IgD-negative memory B cell (primary cell): ENCODE data around the gene C8G. TPM values are rescaled to one million over a fixed set of nuclear protein-coding genes. Genes with fewer than 3 reads are reported as not detected.
A peak's percentile ranks its signal among the peaks of the same experiment; 100 is the strongest.

Source experiments
- H3K27ac Mint-ChIP-seq, 3 donors: one replicate each; pipeline ENCODE4 v1.8.0; 2020 to 2022; ENCODE audit warnings: mild to moderate bottlenecking in 3 of 3, mixed read lengths in 3 of 3, moderate library complexity in 1 of 3
- H3K27me3 Mint-ChIP-seq: one replicate; pipeline ENCODE4 v1.8.0; 2021; ENCODE audit warnings: mixed read lengths
- H3K36me3 Mint-ChIP-seq: one replicate; pipeline ENCODE4 v1.8.0; 2020; ENCODE audit warnings: mild to moderate bottlenecking, mixed read lengths
- H3K4me1 Mint-ChIP-seq, 3 donors: one replicate each; pipeline ENCODE4 v1.8.0; 2020 to 2022; ENCODE audit warnings: mixed read lengths in 3 of 3, mild to moderate bottlenecking in 1 of 3
- H3K4me3 Mint-ChIP-seq, 4 donors: one replicate each; pipeline ENCODE4 v1.8.0; 2020 to 2022; ENCODE audit warnings: mild to moderate bottlenecking in 4 of 4, mixed read lengths in 4 of 4, moderate library complexity in 3 of 4
- H3K9me3 Mint-ChIP-seq, 3 donors: one replicate each; pipeline ENCODE4 v1.8.0; 2020 to 2021; ENCODE audit warnings: mixed read lengths in 3 of 3, mild to moderate bottlenecking in 1 of 3
- polyA plus RNA-seq: library from polyadenylated mRNA; unstranded; fragments of 300-500 nt; fragmentation: Illumina TruSeq; gene quantifications from one replicate; pipeline ENCODE4 v1.2.3, GENCODE V29; 2021

Gene C8G
- polyA plus RNA-seq, 1 donor from 2014 or later = not detected

DNA sequence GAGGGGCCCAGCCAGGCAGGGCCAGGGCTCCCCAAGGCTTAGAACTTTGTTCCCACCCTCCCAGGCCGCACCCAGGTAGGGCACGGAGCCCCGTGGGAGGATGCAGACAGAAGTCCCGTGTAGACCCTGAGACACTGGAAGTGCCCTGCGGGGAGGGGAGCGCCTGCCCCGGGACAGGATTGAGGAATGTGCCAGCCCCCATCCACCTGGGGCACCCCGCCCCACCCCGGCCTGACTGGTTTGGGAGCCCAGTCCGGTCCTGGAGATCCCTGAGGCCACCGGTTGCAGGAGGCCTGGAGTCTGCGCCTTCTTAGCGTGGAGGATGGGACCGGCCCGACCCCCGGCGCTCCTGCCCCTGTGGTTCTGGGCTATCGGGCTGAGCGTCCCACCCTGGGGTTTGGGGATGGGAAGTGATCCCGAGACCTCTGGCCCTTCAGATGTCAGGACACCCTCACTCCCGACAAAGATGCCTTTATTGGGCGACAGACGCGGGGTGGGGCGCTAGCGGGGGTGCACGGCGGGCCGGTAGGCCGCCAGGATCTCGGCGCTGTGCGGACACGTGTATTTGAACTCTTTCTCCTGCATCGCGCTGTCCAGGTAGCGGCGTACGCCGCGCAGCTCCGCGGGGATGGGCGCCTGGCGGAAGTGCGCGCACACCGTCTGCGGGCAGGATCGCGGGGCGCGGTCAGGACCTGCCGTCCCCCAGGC, 49.3 kb downstream of the C8G start:
- H3K9me3 Mint-ChIP-seq = no peaks in the 10 kb centered on the region
- no peak overlapping the region for H3K27ac Mint-ChIP-seq
- peak overlapping the region in 2 of 4 donors; percentile 86 to 95 for H3K4me3 Mint-ChIP-seq
- peaks cover 20 to 24% (median 23%) of the 10 kb centered on the region in 3 donors for H3K4me1 Mint-ChIP-seq
- no peaks in the 10 kb centered on the region for H3K27me3 Mint-ChIP-seq
- no peaks in the 10 kb centered on the region for H3K36me3 Mint-ChIP-seq

DNA sequence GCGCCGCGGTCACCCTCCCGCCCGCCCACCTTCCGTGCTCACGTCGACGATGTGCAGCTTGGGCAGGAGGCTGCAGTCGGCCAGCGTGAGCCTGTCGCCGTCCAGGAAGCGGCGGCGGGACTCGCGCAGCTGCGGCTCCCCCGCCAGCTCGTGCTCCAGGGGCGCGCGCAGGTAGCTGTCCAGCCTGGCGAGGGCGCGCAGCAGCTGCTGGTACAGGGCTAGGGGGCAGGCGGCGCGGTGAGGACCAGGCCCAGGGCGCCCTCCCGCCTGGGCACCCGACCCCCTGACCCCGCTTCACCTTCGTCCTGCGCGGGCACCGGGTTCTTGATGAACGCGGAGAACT, 49.8 kb downstream of the C8G start:
- no peaks in the 10 kb centered on the region for H3K9me3 Mint-ChIP-seq
- H3K4me3 Mint-ChIP-seq = no peak overlapping the region
- no peak overlapping the region for H3K27ac Mint-ChIP-seq
- H3K27me3 Mint-ChIP-seq = no peaks in the 10 kb centered on the region
- H3K36me3 Mint-ChIP-seq = no peaks in the 10 kb centered on the region
- H3K4me1 Mint-ChIP-seq = peaks cover 22 to 27% (median 24%) of the 10 kb centered on the region in 3 donors

DNA sequence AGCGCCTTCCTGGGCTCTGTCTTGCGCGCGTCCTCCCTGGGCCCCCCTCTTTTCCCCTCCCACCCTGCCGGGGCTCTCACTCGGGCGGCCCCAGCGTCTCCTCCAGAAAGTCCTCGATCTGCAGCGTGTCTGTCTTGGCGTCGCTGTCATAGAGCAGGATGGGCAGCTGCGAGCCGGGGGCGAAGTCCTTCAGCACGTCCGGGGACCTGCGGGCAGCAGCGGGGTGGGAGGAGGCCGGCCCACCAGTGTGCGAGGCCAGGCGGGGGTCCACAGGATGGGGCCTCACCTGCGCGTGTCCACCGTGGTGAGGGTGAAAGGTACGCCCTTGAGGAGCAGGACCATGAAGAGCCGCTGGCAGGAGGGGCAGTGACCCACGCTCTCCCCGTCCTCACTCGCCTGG, 50.3 kb downstream of the C8G start:
- Mint-ChIP-seq H3K4me3 (no peak overlapping the region), H3K27ac (no peak overlapping the region), H3K9me3 (no peaks in the 10 kb centered on the region), H3K36me3 (no peaks in the 10 kb centered on the region), H3K4me1 (peaks cover 26 to 32% (median 29%) of the 10 kb centered on the region in 3 donors), H3K27me3 (no peaks in the 10 kb centered on the region)

DNA sequence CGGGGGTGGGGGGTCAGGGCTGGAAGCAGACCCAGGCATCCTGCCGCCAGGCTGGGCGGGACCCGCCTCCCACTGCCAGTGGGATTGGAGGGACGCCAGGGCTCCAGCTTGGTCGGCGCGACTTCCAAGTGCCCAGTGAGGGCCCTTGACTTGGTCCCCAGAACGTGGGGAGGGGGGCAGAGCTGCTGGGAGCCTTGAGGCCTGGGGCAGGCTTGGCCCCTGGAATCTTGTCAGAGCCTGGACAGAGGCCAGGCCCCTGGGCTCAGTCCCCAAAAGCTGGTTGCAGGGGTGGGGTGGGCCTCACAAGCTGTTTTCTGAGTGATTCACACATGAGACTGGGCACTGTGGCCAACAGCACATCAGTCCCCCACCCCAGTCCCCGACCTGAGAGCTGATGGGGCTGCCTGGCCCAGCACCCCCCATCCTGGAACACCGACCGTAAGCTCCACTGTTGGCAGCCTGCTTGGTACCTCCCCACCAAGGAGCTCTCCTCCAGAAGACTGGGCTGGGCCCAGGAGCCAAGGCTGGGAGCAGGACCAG, 50.8 kb downstream of the C8G start:
- H3K36me3 Mint-ChIP-seq = no peaks in the 10 kb centered on the region
- peak overlapping the region; percentile 58 to 84 (median 78) for H3K4me3 Mint-ChIP-seq
- H3K27me3 Mint-ChIP-seq = peaks cover 2% of the 10 kb centered on the region
- peak overlapping the region in 2 of 3 donors; percentile 79 to 87 for H3K27ac Mint-ChIP-seq
- peaks cover 23 to 36% (median 31%) of the 10 kb centered on the region in 3 donors for H3K4me1 Mint-ChIP-seq
- no peaks in the 10 kb centered on the region for H3K9me3 Mint-ChIP-seq

Other genes with a start within 250 kb of the C8G start
- gene DIPK1B, start 232.7 kb upstream of the C8G start, polyA plus RNA-seq = 0.90 TPM
- gene LCN10, start 202.3 kb upstream of the C8G start, polyA plus RNA-seq = 68.0 TPM
- not detected for gene LCN6, start 196.7 kb upstream of the C8G start, polyA plus RNA-seq
- 0.44 TPM for gene LCN8, start 187.0 kb upstream of the C8G start, polyA plus RNA-seq
- not detected for gene LCN15, start 180.7 kb upstream of the C8G start, polyA plus RNA-seq
- gene TMEM141, start 153.9 kb upstream of the C8G start, polyA plus RNA-seq = 45.9 TPM
- 0.78 TPM for gene CCDC183, start 148.9 kb upstream of the C8G start, polyA plus RNA-seq
- gene RABL6, start 137.3 kb upstream of the C8G start, polyA plus RNA-seq = 19.7 TPM
- 0.10 TPM for gene AJM1, start 102.8 kb upstream of the C8G start, polyA plus RNA-seq
- 91.6 TPM for gene PHPT1, start 95.8 kb upstream of the C8G start, polyA plus RNA-seq
- gene MAMDC4, start 92.9 kb upstream of the C8G start, polyA plus RNA-seq = 0.11 TPM
- gene EDF1, start 78.9 kb upstream of the C8G start, polyA plus RNA-seq = 378 TPM
- gene TRAF2, start 58.7 kb upstream of the C8G start, polyA plus RNA-seq = 42.8 TPM
- 108 TPM for gene FBXW5, start 505 bp upstream of the C8G start, polyA plus RNA-seq
- gene LCN12, start 7.0 kb downstream of the C8G start, polyA plus RNA-seq = not detected
- not detected for gene PTGDS, start 32.3 kb downstream of the C8G start, polyA plus RNA-seq
- gene LCNL1, start 37.8 kb downstream of the C8G start, polyA plus RNA-seq = not detected
- 64.3 TPM for gene PAXX, start 47.2 kb downstream of the C8G start, polyA plus RNA-seq
- gene CLIC3, start 51.3 kb downstream of the C8G start, polyA plus RNA-seq = 3.5 TPM
- gene ABCA2, start 83.0 kb downstream of the C8G start, polyA plus RNA-seq = 3.9 TPM
- 26.6 TPM for gene FUT7, start 86.8 kb downstream of the C8G start, polyA plus RNA-seq
- 2.0 TPM for gene NPDC1, start 100.9 kb downstream of the C8G start, polyA plus RNA-seq
- not detected for gene ENTPD2, start 108.8 kb downstream of the C8G start, polyA plus RNA-seq
- gene SAPCD2, start 125.3 kb downstream of the C8G start, polyA plus RNA-seq = 0.38 TPM
- gene UAP1L1, start 132.3 kb downstream of the C8G start, polyA plus RNA-seq = 3.0 TPM
- 27.5 TPM for gene MAN1B1, start 141.7 kb downstream of the C8G start, polyA plus RNA-seq
- 110 TPM for gene DPP7, start 169.5 kb downstream of the C8G start, polyA plus RNA-seq
- gene GRIN1, start 193.9 kb downstream of the C8G start, polyA plus RNA-seq = not detected
- gene LRRC26, start 224.8 kb downstream of the C8G start, polyA plus RNA-seq = not detected
- gene TMEM210, start 226.8 kb downstream of the C8G start, polyA plus RNA-seq = not detected
- 6.2 TPM for gene ANAPC2, start 243.3 kb downstream of the C8G start, polyA plus RNA-seq
- gene SSNA1, start 243.4 kb downstream of the C8G start, polyA plus RNA-seq = 139 TPM